IPS-NIHi7 (cell line): ENCODE data around the gene PFKP.

ENCODE experiments used
- DNase-seq: peaks from one replicate; pipeline ENCODE4 v3.0.0; 2012; ENCODE audit warnings: mixed read lengths; ENCODE audit errors: extremely low spot score

The PFKP gene

DNA sequence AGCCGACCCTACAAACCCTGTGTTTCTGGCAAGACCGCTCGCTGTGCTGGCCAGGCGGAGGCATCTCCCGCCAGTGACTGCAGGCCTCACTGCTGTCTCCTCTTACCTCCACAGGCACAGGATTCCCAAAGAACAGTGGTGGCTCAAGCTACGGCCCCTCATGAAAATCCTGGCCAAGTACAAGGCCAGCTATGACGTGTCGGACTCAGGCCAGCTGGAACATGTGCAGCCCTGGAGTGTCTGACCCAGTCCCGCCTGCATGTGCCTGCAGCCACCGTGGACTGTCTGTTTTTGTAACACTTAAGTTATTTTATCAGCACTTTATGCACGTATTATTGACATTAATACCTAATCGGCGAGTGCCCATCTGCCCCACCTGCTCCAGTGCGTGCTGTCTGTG, 69.0 kb downstream of the PFKP start:
- no peak for DNase-seq

DNA sequence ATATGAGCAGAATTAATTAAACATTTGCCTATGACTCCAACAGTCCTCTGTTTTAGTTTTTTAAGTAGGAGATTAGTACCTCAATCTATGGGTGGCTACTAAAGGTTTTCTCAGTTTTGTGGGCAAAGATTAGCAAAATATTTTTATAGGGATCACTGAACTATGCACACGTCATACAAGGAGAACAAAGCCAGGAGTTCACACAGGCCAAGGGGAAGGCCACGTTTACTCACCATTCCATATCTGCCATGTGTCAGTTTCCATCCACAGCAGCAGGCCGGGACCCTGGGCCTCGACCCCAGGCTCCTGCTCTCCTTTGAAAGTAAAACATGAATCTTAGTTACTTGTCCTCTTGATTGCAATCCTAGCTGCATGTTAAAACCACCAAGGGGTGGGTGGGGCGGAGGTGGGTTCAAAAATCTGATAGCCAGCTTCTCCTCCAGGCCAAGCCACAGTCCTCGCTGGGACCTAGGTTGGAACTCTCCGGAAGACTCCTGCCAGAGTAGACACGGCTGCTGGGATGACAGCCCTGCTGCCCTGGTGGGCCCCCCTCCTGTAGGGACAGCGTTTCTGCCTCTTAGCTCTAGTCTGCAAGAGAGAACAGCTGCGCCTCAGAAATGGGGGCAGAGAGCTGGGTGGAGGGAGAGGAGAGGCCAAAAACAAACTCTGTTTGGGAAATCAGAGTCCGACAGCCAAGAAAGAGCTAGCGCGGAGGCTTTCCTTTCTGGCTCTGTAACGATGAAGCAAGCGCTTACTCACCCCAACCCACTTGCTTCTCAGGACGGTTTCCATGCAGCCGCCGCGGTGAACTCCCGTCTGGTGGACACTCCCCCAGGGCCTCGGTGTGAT, 69.6 kb downstream of the PFKP start:
- no peak for DNase-seq

- no peak for DNase-seq
These were observed 70.8 kb downstream of the PFKP start for GRCh38 chr10:3137958-3138726.

GRCh38 chr10:3139216-3139910, 72.0 kb downstream of the PFKP start:
- no peak for DNase-seq

DNA sequence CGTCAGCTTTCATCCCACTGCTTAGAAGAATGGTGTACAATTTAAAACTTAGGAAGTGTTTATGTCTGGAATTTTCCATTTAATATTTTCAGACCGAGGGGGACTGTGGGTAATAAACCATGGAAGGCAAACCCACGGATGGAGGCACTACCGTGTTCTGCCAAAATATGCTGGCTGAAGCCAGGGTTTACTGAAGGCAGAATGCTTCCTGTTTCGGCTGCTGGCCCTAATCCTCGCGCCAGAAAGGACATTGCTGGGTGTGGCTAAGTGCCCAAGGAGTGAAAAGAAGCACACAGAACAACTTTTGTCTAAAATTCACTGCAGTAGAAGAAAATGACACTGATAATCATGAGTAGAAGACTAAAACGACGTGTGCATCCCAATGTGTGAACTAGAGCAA, 72.9 kb downstream of the PFKP start:
- no peak for DNase-seq

GRCh38 chr10:3141351-3142005, 74.1 kb downstream of the PFKP start:
- DNase-seq = no peak

- DNase-seq = no peak
These were observed 75.0 kb downstream of the PFKP start for GRCh38 chr10:3142146-3142875.

- no peak for DNase-seq
These were observed 76.0 kb downstream of the PFKP start for GRCh38 chr10:3143366-3143765.

DNA sequence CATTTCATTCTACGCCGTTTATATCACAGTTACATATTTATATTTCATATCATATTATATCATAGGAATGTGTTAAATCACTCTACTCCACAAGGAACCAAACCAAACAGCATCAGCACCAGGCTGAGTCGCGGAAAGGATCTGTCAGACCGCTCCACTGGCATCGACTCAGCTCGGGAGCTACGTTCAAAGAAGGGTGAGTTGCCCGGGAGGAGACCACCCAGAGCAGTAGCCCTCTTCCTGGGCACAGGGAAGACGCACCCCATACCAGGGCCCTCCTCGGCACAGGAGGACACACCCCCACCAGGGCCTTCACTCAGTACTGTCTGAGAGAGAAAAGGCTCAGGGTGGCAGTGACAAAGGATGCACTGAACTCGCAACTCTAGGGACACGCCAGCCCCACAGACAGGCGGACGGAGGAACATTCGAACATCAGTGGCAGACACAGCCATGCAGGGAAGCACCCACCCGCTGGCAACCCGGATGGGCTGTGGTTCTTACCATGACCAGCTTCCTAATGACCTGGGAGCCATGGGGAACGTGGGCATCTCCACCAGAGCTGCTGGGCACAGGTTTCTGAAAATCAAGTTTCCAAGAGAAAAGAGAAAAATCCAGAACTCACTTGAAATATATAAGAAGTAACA, 76.6 kb downstream of the PFKP start:
- DNase-seq = no peak

- no peak for DNase-seq
These were observed 78.0 kb downstream of the PFKP start for GRCh38 chr10:3145366-3145765.

- DNase-seq = no peak
These were observed 78.9 kb downstream of the PFKP start for GRCh38 chr10:3146289-3146688.

- DNase-seq = no peak
These were observed 79.9 kb downstream of the PFKP start for GRCh38 chr10:3147117-3147820.

- no peak for DNase-seq
These were observed 80.7 kb downstream of the PFKP start for GRCh38 chr10:3148041-3148440.

DNA sequence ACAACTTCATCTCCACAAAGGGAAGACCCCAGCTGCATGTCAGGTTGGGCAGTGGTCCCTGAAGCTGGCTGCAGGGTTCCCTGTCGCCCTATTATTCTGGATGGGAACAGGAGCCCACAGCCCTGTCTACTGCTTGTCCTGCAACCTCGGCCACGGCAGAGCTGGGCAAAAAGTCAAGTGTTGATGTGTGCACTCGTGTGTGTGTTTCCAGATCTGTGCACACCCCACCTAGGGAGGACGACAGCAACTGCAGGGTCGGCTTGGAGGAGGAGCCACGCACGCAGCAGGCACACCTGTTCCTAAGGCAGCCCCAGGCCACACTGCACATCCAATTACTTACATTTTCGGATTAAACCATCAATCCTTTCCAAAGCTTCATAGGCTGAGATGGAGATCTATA, 81.6 kb downstream of the PFKP start:
- DNase-seq = no peak

GRCh38 chr10:3149918-3150317, 82.6 kb downstream of the PFKP start:
- DNase-seq = no peak

DNA sequence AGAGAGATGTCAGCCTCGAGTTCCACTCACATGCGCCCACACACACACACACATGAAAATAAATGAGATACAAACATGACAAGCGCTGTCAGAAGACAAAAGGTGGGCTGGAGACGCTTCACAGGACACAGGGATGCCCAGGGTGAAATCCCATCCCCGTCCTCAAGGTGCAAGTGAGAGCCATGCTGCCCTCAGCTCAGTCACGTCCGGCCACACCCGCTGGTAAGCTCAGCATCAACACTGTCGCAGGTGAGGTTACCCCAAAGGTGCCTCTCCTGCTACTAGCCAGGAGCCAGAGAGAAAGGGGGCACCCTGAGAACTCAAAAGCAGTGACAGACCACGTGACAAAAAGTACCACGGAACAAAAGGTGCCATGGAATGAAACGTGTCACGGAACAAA, 83.0 kb downstream of the PFKP start:
- no peak for DNase-seq

DNA sequence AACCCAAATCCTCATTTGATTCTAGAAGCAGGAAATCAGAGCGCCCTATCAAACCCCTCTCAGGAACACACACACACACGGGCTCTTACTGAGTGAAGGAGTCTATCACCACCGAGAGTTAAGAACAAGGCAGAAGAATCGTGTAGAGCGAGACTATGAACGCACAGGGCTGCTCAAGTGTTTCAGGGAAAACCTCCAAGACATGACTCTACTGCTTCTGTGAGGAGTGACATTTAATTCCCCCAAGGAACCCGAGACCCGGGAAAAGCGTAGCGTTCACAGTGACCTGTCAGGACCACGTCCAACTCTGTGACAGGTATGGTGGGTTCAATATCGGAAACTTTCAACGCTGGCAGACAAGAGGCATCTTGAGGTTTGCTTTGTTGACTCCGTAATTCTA, 83.6 kb downstream of the PFKP start:
- DNase-seq = no peak

DNA sequence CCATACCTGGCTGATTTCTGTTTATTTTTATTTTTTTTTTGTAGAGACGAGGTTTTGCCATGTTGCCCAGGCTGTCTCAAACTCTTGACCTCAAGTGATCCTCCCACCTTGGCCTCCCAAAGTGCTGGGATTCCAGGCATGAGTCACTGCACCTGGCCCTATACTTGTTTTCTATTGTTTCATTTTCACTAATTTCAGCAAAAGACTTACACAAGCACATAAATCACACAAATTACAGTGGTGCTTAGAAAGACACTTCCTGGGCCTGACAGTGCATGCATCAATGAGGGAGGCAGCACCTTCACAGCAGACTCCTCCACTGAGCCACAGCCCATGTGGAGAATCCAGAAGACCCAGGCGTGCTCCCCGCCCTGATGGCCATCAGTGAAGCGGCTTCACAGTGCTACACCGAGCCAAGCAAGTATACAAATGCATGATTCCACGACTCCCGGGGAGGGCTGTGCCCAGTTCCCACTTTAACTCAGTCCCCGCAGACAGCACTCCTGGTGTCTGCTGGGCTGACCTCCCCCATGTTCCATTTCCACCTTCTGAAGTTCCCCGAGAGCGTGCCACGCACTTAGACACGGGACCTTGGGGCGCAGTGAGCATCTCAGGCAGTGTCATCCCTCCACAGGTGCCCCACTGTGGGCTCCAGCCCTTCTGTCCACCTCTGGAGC, 84.7 kb downstream of the PFKP start:
- no peak for DNase-seq

DNA sequence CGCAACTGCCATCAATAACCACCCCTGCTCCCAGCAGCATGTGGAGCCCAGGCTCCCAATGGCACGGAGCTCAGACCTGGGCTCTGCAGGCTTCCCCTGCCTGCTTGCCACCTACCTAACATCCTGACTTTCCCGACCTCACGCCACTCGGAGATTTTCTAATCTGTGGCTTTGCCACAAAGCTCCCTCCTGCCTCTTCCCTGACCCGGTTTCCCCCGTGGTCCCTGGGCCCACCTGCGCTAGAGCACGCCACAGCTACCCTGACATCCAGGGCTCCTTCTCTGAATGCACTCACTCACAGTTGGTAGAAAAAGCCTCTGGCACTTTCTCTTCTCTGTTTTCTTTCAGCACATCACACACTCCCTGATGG, 85.2 kb downstream of the PFKP start:
- no peak for DNase-seq

DNA sequence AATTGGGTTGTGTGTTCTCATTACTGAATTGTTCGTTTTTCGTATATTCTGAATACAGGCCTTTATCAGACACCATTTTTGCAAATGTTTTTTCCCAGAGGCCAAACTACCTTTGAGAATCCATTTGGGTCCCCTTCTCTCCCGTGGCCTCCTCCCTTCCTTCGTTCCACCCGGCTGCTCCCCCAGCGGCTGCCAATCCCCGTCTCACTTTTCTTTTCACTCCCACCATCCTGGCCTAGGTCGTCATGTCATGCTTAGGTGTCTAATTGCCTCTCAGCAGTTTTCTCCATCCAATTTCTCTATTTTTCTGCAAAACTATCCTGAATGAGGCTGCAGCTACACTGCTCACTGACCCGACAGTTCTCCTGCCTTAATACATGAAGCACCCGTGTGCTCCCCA, 87.3 kb downstream of the PFKP start:
- no peak for DNase-seq
